ENCODE measurements around the gene ITPR1.

The ITPR1 gene

DNA sequence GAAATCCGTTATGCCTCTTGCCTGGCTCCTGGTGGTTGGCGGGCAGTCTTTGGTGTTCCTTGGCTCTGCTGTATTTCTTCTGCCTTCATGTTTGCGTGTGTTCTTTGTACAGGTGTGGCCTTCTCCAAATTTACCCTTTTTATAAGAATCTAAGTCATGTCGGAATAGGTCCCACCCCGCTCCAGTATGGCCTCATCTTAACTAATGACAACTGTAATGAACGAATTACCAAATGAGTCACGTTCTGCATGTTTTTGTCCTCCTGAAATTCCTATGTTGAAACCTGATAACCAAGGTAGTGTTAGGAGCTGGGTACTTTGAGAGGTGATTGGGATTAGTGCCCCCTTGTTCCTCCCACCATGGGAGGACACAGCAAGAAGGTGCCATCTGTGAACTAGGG lies 71.1 kb downstream of the ITPR1 start:
- Histone ChIP-seq H3K27ac (ENCODE audit: extremely low read depth, low read depth, low read length) (no peak overlapping the region), H3K4me1 (ENCODE audit: control insufficient read depth, insufficient read depth, low read length) (peaks cover 5% of the 10 kb centered on the region; the same call in 1 of the 2 replicates), H3K9me3 (ENCODE audit: control insufficient read depth, insufficient read depth, low read depth, low read length) (no peaks in the 10 kb centered on the region), H3K36me3 (ENCODE audit: control insufficient read depth in 2 of 2, insufficient read depth in 1 of 2, low read length in 2 of 2) (no peaks in the 10 kb centered on the region), H3K4me3 (ENCODE audit: low read depth, low read length) (no peak overlapping the region)
- TF ChIP-seq WT1 (tag by site-specific recombination; IDR thresholded peaks at IDR 0.05): 0 out of 2 replicates have a peak, but pooled peaks have one; percentile 30
- no peak for TF ChIP-seq ZNF132 (tag by site-specific recombination; IDR thresholded peaks at IDR 0.05; ENCODE audit: borderline replicate concordance)
- TF ChIP-seq ZNF600 (tag by site-specific recombination; IDR thresholded peaks at IDR 0.05): peak; percentile 56
- TF ChIP-seq OSR2 (tag by site-specific recombination; IDR thresholded peaks at IDR 0.05): peak; percentile 23; the same call in 1 of the 2 replicates
- ChIA-PET POLR2A (no interaction called here), CTCF (no interaction called here)

DNA sequence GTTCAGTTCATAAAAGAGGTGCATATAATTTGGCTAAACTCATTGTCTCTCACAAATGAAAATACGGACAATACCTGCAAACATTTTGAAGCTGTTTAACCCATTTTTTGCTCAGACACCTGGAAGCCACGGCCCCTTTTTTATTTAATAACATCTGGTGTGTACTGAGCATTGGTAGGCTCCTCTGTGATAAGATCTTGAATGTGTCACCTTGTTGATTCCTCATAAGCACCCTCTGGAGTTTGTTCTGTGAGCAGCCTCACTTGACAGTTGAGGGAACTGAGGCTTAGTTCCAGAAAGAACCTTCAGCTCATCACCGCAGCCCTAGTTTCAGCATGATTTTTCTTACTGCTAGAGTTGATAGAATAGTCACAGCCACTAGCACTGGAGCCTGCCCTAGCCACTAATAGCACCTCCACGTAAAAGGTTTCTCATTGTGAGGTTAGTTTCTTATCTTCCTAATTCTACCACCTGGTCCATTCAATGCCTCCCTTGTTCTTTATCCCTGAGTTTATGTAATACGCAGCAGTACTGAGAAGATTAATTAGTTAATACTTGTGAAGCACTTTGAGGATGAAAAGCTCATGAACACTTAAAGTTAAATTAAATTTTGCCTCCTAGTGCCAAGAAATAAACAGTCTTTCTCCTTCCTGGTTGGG lies 71.9 kb downstream of the ITPR1 start:
- TF ChIP-seq, protein P1, sequence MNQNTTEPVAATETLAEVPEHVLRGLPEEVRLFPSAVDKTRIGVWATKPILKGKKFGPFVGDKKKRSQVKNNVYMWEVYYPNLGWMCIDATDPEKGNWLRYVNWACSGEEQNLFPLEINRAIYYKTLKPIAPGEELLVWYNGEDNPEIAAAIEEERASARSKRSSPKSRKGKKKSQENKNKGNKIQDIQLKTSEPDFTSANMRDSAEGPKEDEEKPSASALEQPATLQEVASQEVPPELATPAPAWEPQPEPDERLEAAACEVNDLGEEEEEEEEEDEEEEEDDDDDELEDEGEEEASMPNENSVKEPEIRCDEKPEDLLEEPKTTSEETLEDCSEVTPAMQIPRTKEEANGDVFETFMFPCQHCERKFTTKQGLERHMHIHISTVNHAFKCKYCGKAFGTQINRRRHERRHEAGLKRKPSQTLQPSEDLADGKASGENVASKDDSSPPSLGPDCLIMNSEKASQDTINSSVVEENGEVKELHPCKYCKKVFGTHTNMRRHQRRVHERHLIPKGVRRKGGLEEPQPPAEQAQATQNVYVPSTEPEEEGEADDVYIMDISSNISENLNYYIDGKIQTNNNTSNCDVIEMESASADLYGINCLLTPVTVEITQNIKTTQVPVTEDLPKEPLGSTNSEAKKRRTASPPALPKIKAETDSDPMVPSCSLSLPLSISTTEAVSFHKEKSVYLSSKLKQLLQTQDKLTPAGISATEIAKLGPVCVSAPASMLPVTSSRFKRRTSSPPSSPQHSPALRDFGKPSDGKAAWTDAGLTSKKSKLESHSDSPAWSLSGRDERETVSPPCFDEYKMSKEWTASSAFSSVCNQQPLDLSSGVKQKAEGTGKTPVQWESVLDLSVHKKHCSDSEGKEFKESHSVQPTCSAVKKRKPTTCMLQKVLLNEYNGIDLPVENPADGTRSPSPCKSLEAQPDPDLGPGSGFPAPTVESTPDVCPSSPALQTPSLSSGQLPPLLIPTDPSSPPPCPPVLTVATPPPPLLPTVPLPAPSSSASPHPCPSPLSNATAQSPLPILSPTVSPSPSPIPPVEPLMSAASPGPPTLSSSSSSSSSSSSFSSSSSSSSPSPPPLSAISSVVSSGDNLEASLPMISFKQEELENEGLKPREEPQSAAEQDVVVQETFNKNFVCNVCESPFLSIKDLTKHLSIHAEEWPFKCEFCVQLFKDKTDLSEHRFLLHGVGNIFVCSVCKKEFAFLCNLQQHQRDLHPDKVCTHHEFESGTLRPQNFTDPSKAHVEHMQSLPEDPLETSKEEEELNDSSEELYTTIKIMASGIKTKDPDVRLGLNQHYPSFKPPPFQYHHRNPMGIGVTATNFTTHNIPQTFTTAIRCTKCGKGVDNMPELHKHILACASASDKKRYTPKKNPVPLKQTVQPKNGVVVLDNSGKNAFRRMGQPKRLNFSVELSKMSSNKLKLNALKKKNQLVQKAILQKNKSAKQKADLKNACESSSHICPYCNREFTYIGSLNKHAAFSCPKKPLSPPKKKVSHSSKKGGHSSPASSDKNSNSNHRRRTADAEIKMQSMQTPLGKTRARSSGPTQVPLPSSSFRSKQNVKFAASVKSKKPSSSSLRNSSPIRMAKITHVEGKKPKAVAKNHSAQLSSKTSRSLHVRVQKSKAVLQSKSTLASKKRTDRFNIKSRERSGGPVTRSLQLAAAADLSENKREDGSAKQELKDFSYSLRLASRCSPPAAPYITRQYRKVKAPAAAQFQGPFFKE (tag by site-specific recombination; IDR thresholded peaks at IDR 0.05; ENCODE audit: borderline replicate concordance): no peak
- no peak for TF ChIP-seq ZNF837 (tag by site-specific recombination; IDR thresholded peaks at IDR 0.05)
- TF ChIP-seq OVOL3 (tag by site-specific recombination; IDR thresholded peaks at IDR 0.05): no peak
- TF ChIP-seq, protein P2, sequence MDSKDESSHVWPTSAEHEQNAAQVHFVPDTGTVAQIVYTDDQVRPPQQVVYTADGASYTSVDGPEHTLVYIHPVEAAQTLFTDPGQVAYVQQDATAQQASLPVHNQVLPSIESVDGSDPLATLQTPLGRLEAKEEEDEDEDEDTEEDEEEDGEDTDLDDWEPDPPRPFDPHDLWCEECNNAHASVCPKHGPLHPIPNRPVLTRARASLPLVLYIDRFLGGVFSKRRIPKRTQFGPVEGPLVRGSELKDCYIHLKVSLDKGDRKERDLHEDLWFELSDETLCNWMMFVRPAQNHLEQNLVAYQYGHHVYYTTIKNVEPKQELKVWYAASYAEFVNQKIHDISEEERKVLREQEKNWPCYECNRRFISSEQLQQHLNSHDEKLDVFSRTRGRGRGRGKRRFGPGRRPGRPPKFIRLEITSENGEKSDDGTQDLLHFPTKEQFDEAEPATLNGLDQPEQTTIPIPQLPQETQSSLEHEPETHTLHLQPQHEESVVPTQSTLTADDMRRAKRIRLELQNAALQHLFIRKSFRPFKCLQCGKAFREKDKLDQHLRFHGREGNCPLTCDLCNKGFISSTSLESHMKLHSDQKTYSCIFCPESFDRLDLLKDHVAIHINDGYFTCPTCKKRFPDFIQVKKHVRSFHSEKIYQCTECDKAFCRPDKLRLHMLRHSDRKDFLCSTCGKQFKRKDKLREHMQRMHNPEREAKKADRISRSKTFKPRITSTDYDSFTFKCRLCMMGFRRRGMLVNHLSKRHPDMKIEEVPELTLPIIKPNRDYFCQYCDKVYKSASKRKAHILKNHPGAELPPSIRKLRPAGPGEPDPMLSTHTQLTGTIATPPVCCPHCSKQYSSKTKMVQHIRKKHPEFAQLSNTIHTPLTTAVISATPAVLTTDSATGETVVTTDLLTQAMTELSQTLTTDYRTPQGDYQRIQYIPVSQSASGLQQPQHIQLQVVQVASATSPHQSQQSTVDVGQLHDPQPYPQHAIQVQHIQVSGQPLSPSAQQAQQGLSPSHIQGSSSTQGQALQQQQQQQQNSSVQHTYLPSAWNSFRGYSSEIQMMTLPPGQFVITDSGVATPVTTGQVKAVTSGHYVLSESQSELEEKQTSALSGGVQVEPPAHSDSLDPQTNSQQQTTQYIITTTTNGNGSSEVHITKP (tag by site-specific recombination; IDR thresholded peaks at IDR 0.05): 0 out of 2 replicates have a peak, but pooled peaks have one; percentile 26
- CTCF ChIA-PET: no interaction called here

DNA sequence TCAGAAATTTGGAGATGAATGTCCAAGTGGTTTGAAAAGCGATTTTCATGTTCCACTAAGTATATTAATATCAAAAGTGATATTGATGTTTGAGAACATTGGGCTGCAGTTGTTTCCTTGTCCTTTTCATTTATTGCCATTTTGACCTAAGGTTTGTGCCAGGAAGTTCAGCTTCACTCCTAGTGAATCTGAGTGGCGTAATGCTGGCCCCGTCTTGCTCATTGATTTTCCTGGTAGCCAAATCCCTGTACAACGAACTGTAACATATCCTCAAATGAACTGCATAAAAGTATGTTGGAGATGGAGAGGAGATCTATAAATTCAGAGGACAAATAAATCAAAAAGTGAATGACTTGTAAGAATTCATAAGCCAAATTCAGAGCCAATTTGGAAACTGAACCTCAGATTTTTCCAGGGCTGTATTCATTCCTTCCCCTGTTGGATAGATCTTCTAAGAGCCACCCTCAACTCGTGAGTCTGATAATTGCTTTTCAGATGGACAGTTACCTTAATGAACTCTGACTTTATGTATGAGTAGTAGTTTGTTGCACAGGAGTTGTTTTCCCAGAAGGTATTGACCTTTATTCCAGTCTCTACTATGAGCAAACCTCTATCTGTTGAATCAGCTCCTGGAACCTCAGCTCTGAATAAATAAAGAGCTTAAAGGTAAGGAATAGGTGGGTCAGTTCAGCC lies 72.8 kb downstream of the ITPR1 start:
- CTCF ChIA-PET: interaction anchor here (0.5 to 1.2 kb wide), 3 partner anchors 22 to 215 kb away, joined by 3 to 4 read pairs (median 3); no protein-coding TSS in a partner anchor

More for the DNA sequence above, 71.9 kb downstream of the ITPR1 start:
- Histone ChIP-seq H3K9me3 (ENCODE audit: control insufficient read depth, insufficient read depth, low read depth, low read length) (no peaks in the 10 kb centered on the region), H3K27ac (ENCODE audit: extremely low read depth, low read depth, low read length) (no peak overlapping the region), H3K4me1 (ENCODE audit: control insufficient read depth, insufficient read depth, low read length) (peaks cover 5% of the 10 kb centered on the region; the same call in 1 of the 2 replicates), H3K4me3 (ENCODE audit: low read depth, low read length) (no peak overlapping the region), H3K36me3 (ENCODE audit: control insufficient read depth in 2 of 2, insufficient read depth in 1 of 2, low read length in 2 of 2) (no peaks in the 10 kb centered on the region)
- POLR2A ChIA-PET: no interaction called here

More for the DNA sequence above, 72.8 kb downstream of the ITPR1 start:
- Histone ChIP-seq H3K27ac (ENCODE audit: extremely low read depth, low read depth, low read length) (no peak overlapping the region), H3K4me3 (ENCODE audit: low read depth, low read length) (no peak overlapping the region), H3K36me3 (ENCODE audit: control insufficient read depth in 2 of 2, insufficient read depth in 1 of 2, low read length in 2 of 2) (no peaks in the 10 kb centered on the region), H3K4me1 (ENCODE audit: control insufficient read depth, insufficient read depth, low read length) (peaks cover 5% of the 10 kb centered on the region; the same call in 1 of the 2 replicates), H3K9me3 (ENCODE audit: control insufficient read depth, insufficient read depth, low read depth, low read length) (no peaks in the 10 kb centered on the region)
- TF ChIP-seq, protein P3, sequence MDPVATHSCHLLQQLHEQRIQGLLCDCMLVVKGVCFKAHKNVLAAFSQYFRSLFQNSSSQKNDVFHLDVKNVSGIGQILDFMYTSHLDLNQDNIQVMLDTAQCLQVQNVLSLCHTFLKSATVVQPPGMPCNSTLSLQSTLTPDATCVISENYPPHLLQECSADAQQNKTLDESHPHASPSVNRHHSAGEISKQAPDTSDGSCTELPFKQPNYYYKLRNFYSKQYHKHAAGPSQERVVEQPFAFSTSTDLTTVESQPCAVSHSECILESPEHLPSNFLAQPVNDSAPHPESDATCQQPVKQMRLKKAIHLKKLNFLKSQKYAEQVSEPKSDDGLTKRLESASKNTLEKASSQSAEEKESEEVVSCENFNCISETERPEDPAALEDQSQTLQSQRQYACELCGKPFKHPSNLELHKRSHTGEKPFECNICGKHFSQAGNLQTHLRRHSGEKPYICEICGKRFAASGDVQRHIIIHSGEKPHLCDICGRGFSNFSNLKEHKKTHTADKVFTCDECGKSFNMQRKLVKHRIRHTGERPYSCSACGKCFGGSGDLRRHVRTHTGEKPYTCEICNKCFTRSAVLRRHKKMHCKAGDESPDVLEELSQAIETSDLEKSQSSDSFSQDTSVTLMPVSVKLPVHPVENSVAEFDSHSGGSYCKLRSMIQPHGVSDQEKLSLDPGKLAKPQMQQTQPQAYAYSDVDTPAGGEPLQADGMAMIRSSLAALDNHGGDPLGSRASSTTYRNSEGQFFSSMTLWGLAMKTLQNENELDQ (tag by site-specific recombination; IDR thresholded peaks at IDR 0.05; ENCODE audit: low read depth): no peak
- TF ChIP-seq ZNF837 (tag by site-specific recombination; IDR thresholded peaks at IDR 0.05) (no peak), ZXDB (tag by site-specific recombination; IDR thresholded peaks at IDR 0.05) (no peak), ZNF37A (tag by site-specific recombination; IDR thresholded peaks at IDR 0.05) (no peak), ZNF138 (tag by site-specific recombination; IDR thresholded peaks at IDR 0.05; ENCODE audit: borderline replicate concordance) (no peak), ZFP3 (tag by site-specific recombination; IDR thresholded peaks at IDR 0.05; ENCODE audit: low read depth) (no peak), ZNF292 (tag by site-specific recombination; IDR thresholded peaks at IDR 0.05; ENCODE audit: borderline replicate concordance, low read depth) (no peak), ZNF654 (tag by site-specific recombination; IDR thresholded peaks at IDR 0.05; ENCODE audit: low read depth) (no peak)
- TF ChIP-seq, protein P4, sequence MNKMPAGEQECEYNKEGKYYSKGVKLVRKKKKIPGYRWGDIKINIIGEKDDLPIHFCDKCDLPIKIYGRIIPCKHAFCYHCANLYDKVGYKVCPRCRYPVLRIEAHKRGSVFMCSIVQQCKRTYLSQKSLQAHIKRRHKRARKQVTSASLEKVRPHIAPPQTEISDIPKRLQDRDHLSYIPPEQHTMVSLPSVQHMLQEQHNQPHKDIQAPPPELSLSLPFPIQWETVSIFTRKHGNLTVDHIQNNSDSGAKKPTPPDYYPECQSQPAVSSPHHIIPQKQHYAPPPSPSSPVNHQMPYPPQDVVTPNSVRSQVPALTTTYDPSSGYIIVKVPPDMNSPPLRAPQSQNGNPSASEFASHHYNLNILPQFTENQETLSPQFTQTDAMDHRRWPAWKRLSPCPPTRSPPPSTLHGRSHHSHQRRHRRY (tag by site-specific recombination; IDR thresholded peaks at IDR 0.05): no peak
- POLR2A ChIA-PET: no interaction called here

Data from HEK293 (cell line).